ENCODE results near the gene SH2D1B. TPM values are rescaled to one million over a fixed set of nuclear protein-coding genes. Genes with fewer than 3 reads are reported as not detected.

SH2D1B gene
- total and polyA plus RNA-seq, 10 donors: 0.85 to 11.0 (median 4.6) TPM

DNA sequence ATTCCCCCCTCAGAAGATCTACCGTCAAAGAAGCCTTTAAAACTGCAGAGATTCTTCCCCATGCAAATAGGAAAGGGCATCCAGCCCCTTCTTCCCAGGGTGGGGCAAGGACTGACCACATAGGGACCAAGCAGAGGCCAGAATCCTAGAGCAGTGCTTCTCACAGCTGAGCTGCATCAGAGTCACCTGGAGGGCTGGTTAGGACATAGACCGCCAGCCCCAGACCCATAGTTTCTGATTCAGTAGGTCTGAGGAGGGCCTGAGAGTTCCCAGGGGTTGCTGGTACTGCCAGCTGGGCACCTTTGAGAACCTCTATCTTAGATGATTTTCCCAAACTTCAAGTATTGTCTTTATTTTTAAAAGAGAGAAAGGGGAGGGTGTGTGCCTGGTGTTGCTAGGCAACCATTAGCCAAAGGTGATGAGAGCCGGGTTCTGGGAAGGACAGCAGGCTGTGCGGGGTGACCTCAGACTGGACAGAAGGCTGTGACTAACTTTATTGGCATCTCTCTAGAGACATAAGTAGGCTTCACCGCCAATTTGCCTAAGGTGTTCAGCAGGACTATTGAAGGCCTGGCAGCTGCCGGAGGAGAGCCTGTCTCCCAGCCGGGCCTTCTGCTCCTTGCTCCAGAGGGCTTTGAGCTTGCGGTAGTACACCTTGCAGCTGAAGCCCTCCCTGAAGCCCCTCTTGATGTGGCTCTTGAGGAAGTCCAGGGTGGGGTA, 38.2 kb downstream of the SH2D1B start:
- no peak overlapping the region for H3K27ac ChIP-seq
- H3K4me1 ChIP-seq: no peaks in the 10 kb centered on the region
- no peaks in the 10 kb centered on the region for H3K9me3 ChIP-seq
- intact Hi-C loops (cut with DNase I; ENCODE audit: low total_unique reads): no loop called here
- TF ChIP-seq POLR2A (IDR thresholded peaks at IDR 0.05): no peak
- TF ChIP-seq, protein P1, sequence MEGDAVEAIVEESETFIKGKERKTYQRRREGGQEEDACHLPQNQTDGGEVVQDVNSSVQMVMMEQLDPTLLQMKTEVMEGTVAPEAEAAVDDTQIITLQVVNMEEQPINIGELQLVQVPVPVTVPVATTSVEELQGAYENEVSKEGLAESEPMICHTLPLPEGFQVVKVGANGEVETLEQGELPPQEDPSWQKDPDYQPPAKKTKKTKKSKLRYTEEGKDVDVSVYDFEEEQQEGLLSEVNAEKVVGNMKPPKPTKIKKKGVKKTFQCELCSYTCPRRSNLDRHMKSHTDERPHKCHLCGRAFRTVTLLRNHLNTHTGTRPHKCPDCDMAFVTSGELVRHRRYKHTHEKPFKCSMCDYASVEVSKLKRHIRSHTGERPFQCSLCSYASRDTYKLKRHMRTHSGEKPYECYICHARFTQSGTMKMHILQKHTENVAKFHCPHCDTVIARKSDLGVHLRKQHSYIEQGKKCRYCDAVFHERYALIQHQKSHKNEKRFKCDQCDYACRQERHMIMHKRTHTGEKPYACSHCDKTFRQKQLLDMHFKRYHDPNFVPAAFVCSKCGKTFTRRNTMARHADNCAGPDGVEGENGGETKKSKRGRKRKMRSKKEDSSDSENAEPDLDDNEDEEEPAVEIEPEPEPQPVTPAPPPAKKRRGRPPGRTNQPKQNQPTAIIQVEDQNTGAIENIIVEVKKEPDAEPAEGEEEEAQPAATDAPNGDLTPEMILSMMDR (IDR thresholded peaks at IDR 0.05 in 8 of 11, conservative IDR thresholded peaks at IDR 0.05 in 3 of 11): no peak
- no peak for TF ChIP-seq POLR2AphosphoS5 (IDR thresholded peaks at IDR 0.05)
- H3K4me3 ChIP-seq: no peak overlapping the region
- no peak for DNase-seq
- H3K27me3 ChIP-seq (replicated peaks in 1 of 7): no peaks in the 10 kb centered on the region
- H3K36me3 ChIP-seq: peaks cover 0 to 11% (median 0%) of the 10 kb centered on the region in 6 donors
- 88 to 96% (median 95%) methylated on average over 6 to 8 of the region's 8 CpGs for WGBS, 5 donors

DNA sequence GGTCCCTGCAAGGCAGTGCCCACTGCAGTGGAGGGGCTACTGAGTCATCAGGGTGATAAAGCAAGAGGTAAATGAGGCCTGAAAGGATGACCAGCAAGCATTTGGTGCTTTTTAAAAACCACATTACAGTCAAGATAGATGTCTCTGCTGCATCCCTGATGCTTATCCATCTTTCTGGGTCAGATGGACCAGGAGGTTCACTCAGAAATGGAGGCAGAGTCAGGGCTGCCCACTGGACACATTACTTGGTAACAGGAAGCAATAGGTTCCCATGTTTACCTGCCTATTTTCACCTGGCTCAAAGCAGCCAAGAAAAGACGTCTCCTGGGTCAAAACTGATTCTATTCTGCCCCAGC, 38.9 kb downstream of the SH2D1B start:
- Histone ChIP-seq H3K27me3 (replicated peaks in 1 of 7) (no peaks in the 10 kb centered on the region), H3K4me3 (no peak overlapping the region), H3K9me3 (no peaks in the 10 kb centered on the region), H3K4me1 (no peaks in the 10 kb centered on the region), H3K27ac (no peak overlapping the region), H3K36me3 (peaks cover 0 to 13% (median 0%) of the 10 kb centered on the region in 6 donors)
- intact Hi-C loops (cut with DNase I; ENCODE audit: low total_unique reads): no loop called here
- DNase-seq: no peak
- no peak for TF ChIP-seq POLR2A (IDR thresholded peaks at IDR 0.05)
- TF ChIP-seq POLR2AphosphoS5 (IDR thresholded peaks at IDR 0.05): no peak
- TF ChIP-seq, protein P1 (IDR thresholded peaks at IDR 0.05 in 8 of 11, conservative IDR thresholded peaks at IDR 0.05 in 3 of 11): no peak
- WGBS, 5 donors: 72 to 88% (median 79%) methylated on average over 1 of the region's 1 CpG

DNA sequence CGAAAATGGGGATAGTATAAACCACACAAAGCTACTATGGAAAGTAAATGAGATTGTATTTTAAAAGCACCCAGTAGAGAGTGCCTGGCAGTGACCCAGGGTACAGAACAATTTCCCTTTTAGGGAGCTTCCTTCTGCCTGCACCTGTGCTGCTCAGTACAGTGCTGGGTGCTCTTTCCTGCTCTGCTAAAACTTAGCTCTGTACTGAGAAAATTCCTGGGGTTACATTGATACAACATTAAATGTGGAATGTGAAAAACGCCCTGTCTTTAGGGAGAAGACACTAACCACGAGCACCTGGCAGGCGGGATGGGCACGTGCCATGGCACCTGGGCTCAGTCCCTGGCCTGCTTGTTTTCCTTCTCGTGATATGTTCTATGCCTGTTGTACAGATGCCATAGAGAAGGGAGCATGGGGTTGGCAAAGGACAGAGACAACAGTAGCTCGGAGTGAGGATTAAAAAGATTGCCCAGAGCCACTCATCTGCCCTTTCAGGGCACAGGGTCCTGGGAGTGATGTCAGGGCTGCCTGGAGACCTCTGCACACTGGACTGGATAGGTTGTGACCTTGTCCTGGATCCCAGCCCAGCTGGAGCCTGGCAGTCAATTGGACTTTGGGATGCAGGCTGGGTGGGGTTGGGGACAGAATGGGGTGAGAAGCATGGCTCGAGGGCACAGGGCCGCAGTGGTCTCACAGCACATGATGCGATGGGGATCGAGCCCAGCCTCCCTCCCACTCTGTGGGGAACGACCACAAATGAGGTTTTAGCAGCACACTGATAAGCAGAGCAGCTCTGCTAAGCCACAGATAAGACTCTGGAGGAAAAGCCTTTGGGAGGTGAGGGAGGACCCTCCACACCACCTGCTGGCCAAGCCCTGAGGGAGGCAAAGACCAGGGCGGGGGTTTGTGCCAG, 39.5 kb downstream of the SH2D1B start:
- Histone ChIP-seq H3K4me1 (no peaks in the 10 kb centered on the region), H3K9me3 (no peaks in the 10 kb centered on the region), H3K27ac (no peak overlapping the region), H3K36me3 (peaks cover 0 to 19% (median 0%) of the 10 kb centered on the region in 6 donors), H3K27me3 (replicated peaks in 1 of 7) (peaks cover 0 to under 1% (median 0%) of the 10 kb centered on the region in 7 donors), H3K4me3 (no peak overlapping the region)
- 39 to 55% (median 41%) methylated on average over 13 of the region's 13 CpGs for WGBS, 5 donors
- DNase-seq: no peak
- TF ChIP-seq, protein P1 (IDR thresholded peaks at IDR 0.05 in 8 of 11, conservative IDR thresholded peaks at IDR 0.05 in 3 of 11): no peak
- TF ChIP-seq POLR2AphosphoS5 (IDR thresholded peaks at IDR 0.05) (no peak), POLR2A (IDR thresholded peaks at IDR 0.05) (no peak)
- intact Hi-C loops (cut with DNase I; ENCODE audit: low total_unique reads): no loop called here

DNA sequence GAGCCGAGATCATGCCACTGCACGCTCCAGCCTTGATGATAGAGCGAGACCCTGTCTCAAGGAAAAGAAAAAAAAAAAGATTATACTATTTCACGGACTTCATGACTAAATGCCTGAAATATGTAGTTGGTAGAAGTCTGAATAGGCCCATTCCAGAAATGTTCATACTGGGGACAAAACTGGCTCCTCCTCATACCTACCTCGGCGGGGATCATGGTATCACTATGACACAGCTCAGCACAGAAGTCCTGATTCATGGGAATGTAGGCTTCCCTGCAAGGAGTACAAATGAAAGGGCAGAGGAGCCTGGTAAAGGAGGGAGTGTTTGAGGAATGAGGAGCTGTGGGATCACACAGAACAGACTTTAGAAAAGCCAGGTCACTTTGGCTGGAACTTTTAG, 40.3 kb downstream of the SH2D1B start:
- no peak overlapping the region for H3K27ac ChIP-seq
- DNase-seq: no peak
- no peaks in the 10 kb centered on the region for H3K4me1 ChIP-seq
- H3K9me3 ChIP-seq: no peaks in the 10 kb centered on the region
- peaks cover 0 to 27% (median 0%) of the 10 kb centered on the region in 6 donors for H3K36me3 ChIP-seq
- H3K27me3 ChIP-seq (replicated peaks in 1 of 7): peaks cover 0 to 8% (median 0%) of the 10 kb centered on the region in 7 donors
- WGBS, 5 donors: 87 to 96% (median 88%) methylated on average over 6 of the region's 6 CpGs
- TF ChIP-seq POLR2AphosphoS5 (IDR thresholded peaks at IDR 0.05): no peak
- TF ChIP-seq, protein P1 (IDR thresholded peaks at IDR 0.05 in 8 of 11, conservative IDR thresholded peaks at IDR 0.05 in 3 of 11): no peak
- no peak for TF ChIP-seq POLR2A (IDR thresholded peaks at IDR 0.05)
- intact Hi-C loops (cut with DNase I; ENCODE audit: low total_unique reads): no loop called here
- no peak overlapping the region for H3K4me3 ChIP-seq

Data from spleen (tissue), 11 donors.